ENCODE data around the gene ACTL6B.

The ACTL6B gene

DNA sequence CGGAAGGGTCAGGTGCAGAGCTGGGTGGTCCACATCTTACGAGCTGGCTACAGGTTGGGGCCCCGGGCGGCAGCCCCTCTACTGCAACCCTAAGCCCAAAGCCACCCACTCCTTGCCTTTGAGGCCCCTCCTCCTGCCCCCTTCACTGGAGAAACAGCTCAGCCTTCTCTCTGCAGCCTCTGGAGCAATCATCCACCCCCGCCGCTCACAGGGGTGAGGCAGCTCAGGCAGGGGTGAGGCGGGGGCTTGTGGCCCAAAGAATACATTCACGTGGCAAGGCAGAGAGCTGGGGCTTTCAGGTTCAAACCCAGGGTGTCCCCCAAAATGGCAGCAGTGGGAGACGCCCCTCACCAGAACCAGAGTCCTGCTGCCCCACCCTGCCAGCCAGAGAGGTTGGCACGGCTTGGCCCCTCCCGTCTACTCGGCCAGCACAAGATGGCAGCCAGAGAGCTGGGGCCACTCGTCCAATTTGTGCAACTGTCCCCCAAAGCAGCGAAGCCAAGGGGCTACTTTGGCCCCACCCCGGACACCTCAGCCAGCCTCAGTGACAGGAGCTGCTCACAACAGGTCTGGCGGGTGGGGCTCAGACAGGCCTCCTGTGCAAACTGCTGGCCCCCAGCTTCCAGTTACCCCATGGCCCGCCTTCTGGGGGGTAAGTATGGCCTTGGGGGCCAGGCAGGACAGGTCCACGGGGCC, 24.5 kb upstream of the ACTL6B start:
- H3K4me3 ChIP-seq (ENCODE audit: low read depth, low read length), result no peak overlapping the region
- in situ Hi-C loops (cut with HindIII; ENCODE audit: low sequenced_read_pairs), result no loop called here
- DNase-seq (ENCODE audit: low read depth, low spot score), result no peak
- TF ChIP-seq, protein P1, sequence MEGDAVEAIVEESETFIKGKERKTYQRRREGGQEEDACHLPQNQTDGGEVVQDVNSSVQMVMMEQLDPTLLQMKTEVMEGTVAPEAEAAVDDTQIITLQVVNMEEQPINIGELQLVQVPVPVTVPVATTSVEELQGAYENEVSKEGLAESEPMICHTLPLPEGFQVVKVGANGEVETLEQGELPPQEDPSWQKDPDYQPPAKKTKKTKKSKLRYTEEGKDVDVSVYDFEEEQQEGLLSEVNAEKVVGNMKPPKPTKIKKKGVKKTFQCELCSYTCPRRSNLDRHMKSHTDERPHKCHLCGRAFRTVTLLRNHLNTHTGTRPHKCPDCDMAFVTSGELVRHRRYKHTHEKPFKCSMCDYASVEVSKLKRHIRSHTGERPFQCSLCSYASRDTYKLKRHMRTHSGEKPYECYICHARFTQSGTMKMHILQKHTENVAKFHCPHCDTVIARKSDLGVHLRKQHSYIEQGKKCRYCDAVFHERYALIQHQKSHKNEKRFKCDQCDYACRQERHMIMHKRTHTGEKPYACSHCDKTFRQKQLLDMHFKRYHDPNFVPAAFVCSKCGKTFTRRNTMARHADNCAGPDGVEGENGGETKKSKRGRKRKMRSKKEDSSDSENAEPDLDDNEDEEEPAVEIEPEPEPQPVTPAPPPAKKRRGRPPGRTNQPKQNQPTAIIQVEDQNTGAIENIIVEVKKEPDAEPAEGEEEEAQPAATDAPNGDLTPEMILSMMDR (IDR thresholded peaks at IDR 0.05; ENCODE audit: low read depth, low read length), result no peak

DNA sequence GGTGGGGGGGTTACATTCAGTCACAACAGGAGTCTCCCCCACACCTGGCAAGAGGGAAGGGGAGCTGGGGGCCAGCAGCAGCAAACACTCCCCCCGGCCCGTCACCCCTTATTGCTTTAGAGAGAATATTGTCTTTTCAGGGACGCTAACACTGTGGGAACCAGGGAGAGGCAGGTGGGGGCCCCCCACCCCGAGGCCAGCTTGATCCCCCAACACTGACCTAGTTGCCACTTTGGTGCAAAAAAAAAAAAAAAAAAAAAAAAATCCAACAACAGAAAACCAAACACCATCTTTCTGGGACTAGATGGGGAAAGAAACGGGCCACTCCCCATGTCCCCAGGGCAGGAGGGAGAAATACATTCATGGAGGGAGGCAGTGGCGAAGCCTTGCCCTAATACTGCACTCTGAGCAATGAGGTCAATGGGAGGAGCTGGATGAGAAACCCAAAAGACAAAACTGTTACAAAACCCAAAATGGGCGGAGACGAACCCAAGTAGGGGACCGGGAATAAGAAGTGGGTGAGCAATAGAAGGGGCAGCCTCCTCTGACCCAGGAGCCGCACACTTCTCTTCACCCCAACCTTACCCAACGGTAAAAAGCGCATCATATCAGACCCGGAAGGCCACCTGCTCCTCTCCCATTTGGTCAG, 23.8 kb upstream of the ACTL6B start:
- H3K4me3 ChIP-seq (ENCODE audit: low read depth, low read length), result no peak overlapping the region
- in situ Hi-C loops (cut with HindIII; ENCODE audit: low sequenced_read_pairs), result no loop called here
- TF ChIP-seq, protein P1 (IDR thresholded peaks at IDR 0.05; ENCODE audit: low read depth, low read length), result no peak
- no peak for DNase-seq (ENCODE audit: low read depth, low spot score)

DNA sequence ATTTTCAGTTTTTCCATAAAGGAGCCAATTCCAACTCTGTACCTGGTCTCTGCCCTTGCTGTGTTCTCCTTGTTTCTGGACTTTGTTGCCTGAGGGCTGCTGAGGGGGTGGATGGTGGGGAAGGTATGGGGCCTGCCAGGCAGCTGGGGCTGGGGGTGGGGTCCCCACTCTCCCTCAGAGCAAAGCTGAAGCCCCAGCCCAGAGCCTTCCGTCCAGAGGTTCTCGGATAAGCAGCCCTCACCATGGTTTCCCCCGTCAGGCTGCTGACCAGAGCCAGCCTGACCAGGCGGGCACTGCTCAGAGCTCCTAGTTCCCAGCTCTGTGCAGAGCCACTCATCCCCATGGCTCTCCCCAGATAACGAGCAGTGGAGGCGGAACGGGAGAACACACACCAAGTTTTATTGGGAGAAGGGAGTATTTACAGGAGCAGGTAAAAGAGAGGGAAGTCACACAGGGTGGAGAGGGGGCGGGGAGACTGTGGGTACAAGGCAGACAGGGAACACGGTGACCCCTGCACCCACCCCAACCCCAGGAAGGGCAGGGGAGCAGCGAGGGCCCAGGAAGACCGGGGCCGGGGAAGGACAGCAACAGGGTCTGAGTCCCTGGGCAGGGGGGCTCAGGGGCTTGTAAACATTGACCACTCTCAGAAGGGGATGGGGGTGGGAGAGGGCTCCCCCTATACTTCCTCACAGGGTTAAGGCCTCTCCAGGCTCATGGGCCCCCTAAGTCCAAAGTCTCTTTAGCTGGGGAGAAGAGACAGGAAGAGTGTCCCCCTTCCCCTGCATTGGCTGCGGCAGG, 23.1 kb upstream of the ACTL6B start:
- in situ Hi-C loops (cut with HindIII; ENCODE audit: low sequenced_read_pairs), result no loop called here
- H3K4me3 ChIP-seq (ENCODE audit: low read depth, low read length), result no peak overlapping the region
- no peak for DNase-seq (ENCODE audit: low read depth, low spot score)
- TF ChIP-seq, protein P1 (IDR thresholded peaks at IDR 0.05; ENCODE audit: low read depth, low read length), result no peak

DNA sequence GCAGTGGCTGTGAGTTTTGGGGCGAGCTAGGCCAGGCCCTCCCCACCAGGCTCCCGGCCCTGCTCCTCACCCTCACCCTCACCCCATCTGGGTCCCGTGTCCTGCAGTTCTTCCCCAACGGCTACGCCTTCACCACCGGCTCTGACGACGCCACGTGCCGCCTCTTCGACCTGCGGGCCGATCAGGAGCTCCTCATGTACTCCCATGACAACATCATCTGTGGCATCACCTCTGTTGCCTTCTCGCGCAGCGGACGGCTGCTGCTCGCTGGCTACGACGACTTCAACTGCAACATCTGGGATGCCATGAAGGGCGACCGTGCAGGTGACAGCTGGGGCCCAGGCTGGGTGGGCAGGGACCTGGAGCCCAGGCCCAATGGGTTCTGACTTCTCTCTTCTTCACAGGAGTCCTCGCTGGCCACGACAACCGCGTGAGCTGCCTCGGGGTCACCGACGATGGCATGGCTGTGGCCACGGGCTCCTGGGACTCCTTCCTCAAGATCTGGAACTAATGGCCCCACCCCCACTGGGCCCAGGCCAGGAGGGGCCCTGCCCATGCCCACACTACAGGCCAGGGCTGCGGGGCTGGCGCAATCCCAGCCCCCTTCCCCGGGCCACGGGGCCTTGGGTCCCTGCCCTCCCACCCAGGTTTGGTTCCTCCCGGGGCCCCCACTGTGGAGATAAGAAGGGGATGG, 22.2 kb upstream of the ACTL6B start:
- H3K4me3 ChIP-seq (ENCODE audit: low read depth, low read length), result no peak overlapping the region
- TF ChIP-seq, protein P1 (IDR thresholded peaks at IDR 0.05; ENCODE audit: low read depth, low read length), result no peak
- in situ Hi-C loops (cut with HindIII; ENCODE audit: low sequenced_read_pairs), result no loop called here
- DNase-seq (ENCODE audit: low read depth, low spot score), result no peak

DNA sequence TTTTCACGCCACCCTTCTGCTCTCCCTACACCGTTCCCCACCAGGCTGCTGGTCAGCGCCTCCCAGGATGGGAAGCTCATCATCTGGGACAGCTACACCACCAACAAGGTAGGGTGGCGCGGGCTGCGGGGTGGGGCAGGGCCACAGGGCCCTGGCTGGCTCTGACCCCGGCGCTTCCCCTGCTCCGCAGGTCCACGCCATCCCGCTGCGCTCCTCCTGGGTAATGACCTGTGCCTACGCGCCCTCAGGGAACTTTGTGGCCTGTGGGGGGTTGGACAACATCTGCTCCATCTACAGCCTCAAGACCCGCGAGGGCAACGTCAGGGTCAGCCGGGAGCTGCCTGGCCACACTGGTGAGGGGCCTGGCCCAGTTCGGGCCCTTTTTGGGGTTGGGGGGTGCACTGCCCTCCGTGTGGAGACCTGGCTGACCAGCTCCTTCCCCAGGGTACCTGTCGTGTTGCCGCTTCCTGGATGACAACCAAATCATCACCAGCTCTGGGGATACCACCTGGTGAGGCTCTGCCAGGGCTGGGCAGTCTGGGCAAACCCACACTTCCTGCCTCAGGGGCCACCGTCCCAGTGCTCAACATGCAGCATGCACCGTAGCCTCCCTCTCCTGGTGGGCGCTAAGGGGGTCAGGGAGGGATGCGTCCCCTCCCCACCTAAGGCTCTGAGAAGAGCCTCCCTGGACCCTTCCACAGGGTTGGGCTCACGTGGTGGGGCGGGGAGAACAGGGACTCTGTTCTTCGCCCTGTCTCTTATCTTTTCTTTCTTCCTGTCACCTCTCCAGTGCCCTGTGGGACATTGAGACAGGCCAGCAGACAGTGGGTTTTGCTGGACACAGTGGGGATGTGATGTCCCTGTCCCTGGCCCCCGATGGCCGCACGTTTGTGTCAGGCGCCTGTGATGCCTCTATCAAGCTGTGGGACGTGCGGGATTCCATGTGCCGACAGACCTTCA, 21.3 kb upstream of the ACTL6B start:
- no peak overlapping the region for H3K4me3 ChIP-seq (ENCODE audit: low read depth, low read length)
- no peak for DNase-seq (ENCODE audit: low read depth, low spot score)
- in situ Hi-C loops (cut with HindIII; ENCODE audit: low sequenced_read_pairs), result no loop called here
- TF ChIP-seq, protein P1 (IDR thresholded peaks at IDR 0.05; ENCODE audit: low read depth, low read length), result no peak

All from astrocyte of the spinal cord (primary cell).